HG02885 (cell line): ENCODE measurements around the gene SHKBP1.
"Not testable (repeated sequence)": the region's sequence is repeated elsewhere in the genome, so short reads cannot be mapped to it uniquely, and the experiment has no call there.

Experiments
- ATAC-seq: cut with Tn5 transposase; IDR thresholded peaks from one replicate; pipeline ENCODE4 v1.9.1; 2021; ENCODE audit warnings: mild to moderate bottlenecking; ENCODE audit not compliant: unreplicated experiment, poor library complexity

Gene SHKBP1

GRCh38 chr19:40555978-40556689, 20.5 kb upstream of the SHKBP1 start:
- ATAC-seq, result no peak

GRCh38 chr19:40556953-40557530, 19.6 kb upstream of the SHKBP1 start:
- ATAC-seq, result no peak

GRCh38 chr19:40559394-40559793, 17.3 kb upstream of the SHKBP1 start:
- no peak for ATAC-seq

GRCh38 chr19:40560092-40560507, 16.6 kb upstream of the SHKBP1 start:
- no peak for ATAC-seq

GRCh38 chr19:40561947-40562346, 14.7 kb upstream of the SHKBP1 start:
- no peak for ATAC-seq

- ATAC-seq, result not testable (repeated sequence)
These were observed 12.1 kb upstream of the SHKBP1 start for GRCh38 chr19:40564535-40564934.

GRCh38 chr19:40565355-40565754, 11.3 kb upstream of the SHKBP1 start:
- ATAC-seq, result no peak

- ATAC-seq, result no peak
These were observed 10.7 kb upstream of the SHKBP1 start for GRCh38 chr19:40565910-40566495.

GRCh38 chr19:40567040-40567749, 9.5 kb upstream of the SHKBP1 start:
- ATAC-seq, result no peak

GRCh38 chr19:40567750-40568494, 8.8 kb upstream of the SHKBP1 start:
- ATAC-seq, result no peak

- peak; percentile 84 for ATAC-seq
These were observed 6.2 kb upstream of the SHKBP1 start for GRCh38 chr19:40570313-40571004.

- ATAC-seq, result no peak
These were observed 5.7 kb upstream of the SHKBP1 start for GRCh38 chr19:40571005-40571318.

- no peak for ATAC-seq
These were observed 4.7 kb upstream of the SHKBP1 start for GRCh38 chr19:40571831-40572495.

- no peak for ATAC-seq
These were observed 1.3 kb upstream of the SHKBP1 start for GRCh38 chr19:40575326-40575725.

GRCh38 chr19:40576151-40576584, 505 bp upstream of the SHKBP1 start:
- ATAC-seq, result peak; percentile 15

- no peak for ATAC-seq
These were observed 1.8 kb downstream of the SHKBP1 start for GRCh38 chr19:40578442-40578908.

GRCh38 chr19:40580619-40581018, 3.9 kb downstream of the SHKBP1 start:
- no peak for ATAC-seq

GRCh38 chr19:40581531-40581930, 4.9 kb downstream of the SHKBP1 start:
- ATAC-seq, result no peak

GRCh38 chr19:40582467-40582866, 5.8 kb downstream of the SHKBP1 start:
- no peak for ATAC-seq
